ENCODE measurements around the gene SOWAHA.
A peak's percentile ranks its signal among the peaks of the same experiment; 100 is the strongest.

SOWAHA gene

DNA sequence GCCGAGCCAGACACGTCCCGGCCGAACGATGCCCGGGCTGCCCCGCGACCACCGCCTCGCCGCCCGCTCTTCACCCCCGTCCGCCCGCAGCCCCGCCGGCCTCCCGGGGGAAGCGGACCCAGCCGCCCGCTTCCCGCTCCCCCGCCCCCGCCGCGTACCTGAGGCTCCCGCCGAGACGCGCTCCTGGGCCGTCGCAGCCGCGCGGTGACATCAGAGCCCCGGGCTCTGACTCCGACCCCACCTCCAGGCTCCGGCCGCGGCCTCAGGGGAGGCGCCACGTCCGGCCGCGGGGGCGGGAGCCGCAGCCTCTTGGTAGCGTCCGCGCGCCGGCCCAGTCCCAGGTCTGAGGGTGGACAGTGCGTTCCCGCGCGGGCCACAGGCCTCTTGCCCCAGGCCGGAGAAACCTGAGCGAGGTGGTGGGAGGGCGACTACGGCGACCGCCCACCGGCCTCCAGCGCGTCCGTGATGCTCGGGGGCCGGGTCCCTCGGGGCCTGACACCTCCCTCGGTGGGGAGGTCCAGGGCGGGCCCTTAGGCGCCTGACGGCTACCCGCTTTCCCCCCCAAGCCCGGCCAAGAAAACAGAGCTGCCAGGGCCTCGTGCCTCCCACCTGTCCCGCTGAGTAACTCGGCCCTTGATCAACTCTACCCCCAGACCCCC lies 17.5 kb downstream of the SOWAHA start, which contains the start of gene SHROOM1:
TSS of gene SHROOM1 (minus strand) at position 212 of the 659 bp plus-strand sequence. CDS start 4,507 bp downstream, outside the sequence.
- H3K23ac ChIP-seq (ENCODE audit: low read length), result no peak within 1 kb of the TSS
- no peak within 1 kb of the TSS for H3K27ac ChIP-seq (ENCODE audit: low read depth, low read length)
- H3K27me3 ChIP-seq (ENCODE audit: insufficient read depth, low read length, poor library complexity), result peaks cover 17% of the 10 kb centered on the region
- H4K5ac ChIP-seq (ENCODE audit: low read length), result no peak within 1 kb of the TSS
- H3K9ac ChIP-seq (ENCODE audit: low read length), result peak within 1 kb of the TSS; percentile 69
- no peak within 1 kb of the TSS for H3K4ac ChIP-seq (ENCODE audit: low read depth, low read length)
- H3K4me1 ChIP-seq (ENCODE audit: control insufficient read depth, low read depth, low read length), result peaks cover 1% of the 10 kb centered on the region
- H3K79me1 ChIP-seq (ENCODE audit: low read length), result no peaks in the 10 kb centered on the region
- H2BK120ac ChIP-seq (ENCODE audit: low read depth, low read length), result no peak within 1 kb of the TSS
- no peak within 1 kb of the TSS for H2AK5ac ChIP-seq (ENCODE audit: low read length)
- H4K8ac ChIP-seq (ENCODE audit: low read depth, low read length), result no peak within 1 kb of the TSS
- no peaks in the 10 kb centered on the region for H3K79me2 ChIP-seq (ENCODE audit: control insufficient read depth, insufficient read depth, low read length)
- H3K36me3 ChIP-seq (ENCODE audit: control insufficient read depth, insufficient read depth, low read length), result no peaks in the 10 kb centered on the region
- peak within 1 kb of the TSS; percentile 40 for H3K4me3 ChIP-seq (ENCODE audit: low read length)
- H3K18ac ChIP-seq (ENCODE audit: low read length), result peak within 1 kb of the TSS; percentile 40
- DNase-seq, result peak; percentile 69
- WGBS (ENCODE audit: extremely low coverage, insufficient coverage, low lambda C conversion rate), result no CpG with 5 or more reads among the region's 78 CpGs
- H2BK15ac ChIP-seq (replicated peaks; ENCODE audit: low read depth), result no peak within 1 kb of the TSS
- peak within 1 kb of the TSS; percentile 88 for H3K56ac ChIP-seq (ENCODE audit: low read length)
- H3K4me2 ChIP-seq (ENCODE audit: low read length), result peak within 1 kb of the TSS; percentile 45
- H2BK5ac ChIP-seq (ENCODE audit: low read length), result no peak within 1 kb of the TSS

DNA sequence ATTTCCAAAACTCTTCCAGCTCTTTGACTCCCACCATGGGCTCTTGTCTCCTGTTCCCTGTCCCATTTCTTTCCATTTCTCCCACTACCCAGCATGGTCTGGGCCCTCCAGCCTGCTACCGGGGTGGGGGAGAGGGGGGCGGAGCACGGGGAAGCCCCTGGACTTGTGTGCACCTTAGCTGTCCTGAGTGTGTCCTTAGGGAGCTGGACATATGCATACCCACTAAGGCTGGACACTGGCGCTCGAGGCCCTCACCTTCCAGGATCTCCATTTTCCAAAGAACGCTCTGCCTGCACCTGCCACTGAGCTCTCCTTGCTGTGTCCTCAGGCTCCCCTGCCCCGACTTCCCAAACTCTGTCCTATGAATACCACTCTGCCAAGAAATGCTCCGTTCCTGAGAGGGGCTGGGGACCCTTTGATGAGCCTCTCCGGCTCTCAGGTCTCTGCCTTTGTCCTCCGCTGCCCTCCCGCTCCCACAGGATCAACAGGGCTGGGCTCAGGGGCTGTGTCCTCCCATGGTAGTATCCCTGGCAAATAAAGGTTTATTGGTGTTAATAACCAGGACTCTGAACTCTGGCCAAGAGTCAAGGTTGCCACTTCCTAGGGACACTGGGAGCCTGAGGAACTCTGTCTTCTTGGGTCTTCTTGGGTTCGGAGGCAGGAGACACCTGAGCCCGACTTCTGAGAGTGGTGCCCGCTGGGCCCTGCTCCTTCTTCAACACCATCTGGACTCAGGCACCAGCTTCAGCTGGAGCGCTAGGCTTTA lies 18.2 kb downstream of the SOWAHA start:
- Histone ChIP-seq H2BK5ac (ENCODE audit: low read length) (no peak overlapping the region), H2BK120ac (ENCODE audit: low read depth, low read length) (no peak overlapping the region), H3K27ac (ENCODE audit: low read depth, low read length) (no peak overlapping the region), H3K23ac (ENCODE audit: low read length) (no peak overlapping the region), H3K79me1 (ENCODE audit: low read length) (no peaks in the 10 kb centered on the region), H2BK15ac (replicated peaks; ENCODE audit: low read depth) (no peak overlapping the region), H3K56ac (ENCODE audit: low read length) (peak overlapping the region; percentile 88), H3K9ac (ENCODE audit: low read length) (peak overlapping the region; percentile 69), H3K4me2 (ENCODE audit: low read length) (peak overlapping the region; percentile 18), H3K36me3 (ENCODE audit: control insufficient read depth, insufficient read depth, low read length) (no peaks in the 10 kb centered on the region), H3K79me2 (ENCODE audit: control insufficient read depth, insufficient read depth, low read length) (no peaks in the 10 kb centered on the region), H3K4ac (ENCODE audit: low read depth, low read length) (no peak overlapping the region), H4K8ac (ENCODE audit: low read depth, low read length) (no peak overlapping the region), H3K27me3 (ENCODE audit: insufficient read depth, low read length, poor library complexity) (peaks cover 17% of the 10 kb centered on the region), H4K5ac (ENCODE audit: low read length) (no peak overlapping the region), H3K4me1 (ENCODE audit: control insufficient read depth, low read depth, low read length) (peaks cover 1% of the 10 kb centered on the region), H3K18ac (ENCODE audit: low read length) (no peak overlapping the region), H2AK5ac (ENCODE audit: low read length) (no peak overlapping the region), H3K4me3 (ENCODE audit: low read length) (no peak overlapping the region)
- DNase-seq, result no peak
- no CpG with 5 or more reads among the region's 15 CpGs for WGBS (ENCODE audit: extremely low coverage, insufficient coverage, low lambda C conversion rate)

DNA sequence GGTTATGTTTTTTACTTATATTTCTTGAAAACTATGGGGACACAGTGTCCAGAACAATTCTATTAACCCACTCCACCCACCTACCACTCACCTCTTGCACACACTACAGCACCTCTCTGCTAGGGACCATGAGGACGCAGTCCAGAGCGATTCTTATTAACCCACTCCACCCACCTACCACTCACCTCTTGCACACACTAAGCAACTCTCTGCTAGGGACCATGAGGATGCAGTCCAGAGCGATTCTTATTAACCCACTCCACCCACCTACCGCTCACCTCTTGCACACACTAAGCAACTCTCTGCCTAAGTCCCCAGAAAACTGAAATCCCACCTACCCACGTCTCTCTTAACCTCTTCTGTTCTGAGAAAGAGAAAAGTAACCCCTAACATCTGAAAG lies 19.5 kb downstream of the SOWAHA start:
- Histone ChIP-seq H3K27ac (ENCODE audit: low read depth, low read length) (no peak overlapping the region), H3K4me2 (ENCODE audit: low read length) (no peak overlapping the region), H3K4me1 (ENCODE audit: control insufficient read depth, low read depth, low read length) (peaks cover 1% of the 10 kb centered on the region), H3K79me2 (ENCODE audit: control insufficient read depth, insufficient read depth, low read length) (no peaks in the 10 kb centered on the region), H4K8ac (ENCODE audit: low read depth, low read length) (no peak overlapping the region), H3K4ac (ENCODE audit: low read depth, low read length) (no peak overlapping the region), H2BK120ac (ENCODE audit: low read depth, low read length) (no peak overlapping the region), H2BK15ac (replicated peaks; ENCODE audit: low read depth) (no peak overlapping the region), H3K27me3 (ENCODE audit: insufficient read depth, low read length, poor library complexity) (peaks cover 12% of the 10 kb centered on the region), H3K56ac (ENCODE audit: low read length) (no peak overlapping the region), H3K23ac (ENCODE audit: low read length) (no peak overlapping the region), H3K36me3 (ENCODE audit: control insufficient read depth, insufficient read depth, low read length) (no peaks in the 10 kb centered on the region), H3K9ac (ENCODE audit: low read length) (no peak overlapping the region), H3K4me3 (ENCODE audit: low read length) (no peak overlapping the region), H3K79me1 (ENCODE audit: low read length) (no peaks in the 10 kb centered on the region), H3K18ac (ENCODE audit: low read length) (no peak overlapping the region), H2AK5ac (ENCODE audit: low read length) (no peak overlapping the region), H2BK5ac (ENCODE audit: low read length) (no peak overlapping the region), H4K5ac (ENCODE audit: low read length) (no peak overlapping the region)
- no CpG with 5 or more reads among the region's 5 CpGs for WGBS (ENCODE audit: extremely low coverage, insufficient coverage, low lambda C conversion rate)
- no peak for DNase-seq

DNA sequence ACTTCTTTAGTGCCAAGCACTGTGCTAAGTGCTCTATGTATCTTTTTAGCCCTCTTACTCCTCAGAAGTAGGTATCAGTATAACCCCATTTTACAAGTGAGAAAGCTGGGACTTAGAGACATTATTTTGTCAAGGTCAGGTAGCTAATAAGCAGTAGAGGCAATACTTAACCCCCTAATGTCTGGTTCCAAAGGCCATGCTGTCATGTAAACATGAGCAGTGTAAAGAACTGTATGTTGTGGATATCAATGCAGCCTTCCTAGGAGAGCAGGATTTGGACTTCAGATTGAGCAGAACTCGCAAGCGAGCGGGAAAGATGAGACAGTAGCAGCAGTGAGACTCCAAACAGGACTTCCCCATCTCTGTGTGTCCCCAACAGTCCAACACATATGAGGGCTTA lies 21.0 kb downstream of the SOWAHA start:
- Histone ChIP-seq H3K56ac (ENCODE audit: low read length) (no peak overlapping the region), H3K36me3 (ENCODE audit: control insufficient read depth, insufficient read depth, low read length) (no peaks in the 10 kb centered on the region), H3K79me1 (ENCODE audit: low read length) (no peaks in the 10 kb centered on the region), H3K79me2 (ENCODE audit: control insufficient read depth, insufficient read depth, low read length) (no peaks in the 10 kb centered on the region), H3K27me3 (ENCODE audit: insufficient read depth, low read length, poor library complexity) (peaks cover 2% of the 10 kb centered on the region), H4K8ac (ENCODE audit: low read depth, low read length) (no peak overlapping the region), H2BK120ac (ENCODE audit: low read depth, low read length) (no peak overlapping the region), H2BK15ac (replicated peaks; ENCODE audit: low read depth) (no peak overlapping the region), H2AK5ac (ENCODE audit: low read length) (no peak overlapping the region), H3K4me3 (ENCODE audit: low read length) (no peak overlapping the region), H2BK5ac (ENCODE audit: low read length) (no peak overlapping the region), H3K27ac (ENCODE audit: low read depth, low read length) (no peak overlapping the region), H3K23ac (ENCODE audit: low read length) (no peak overlapping the region), H3K4me1 (ENCODE audit: control insufficient read depth, low read depth, low read length) (peaks cover 1% of the 10 kb centered on the region), H3K4ac (ENCODE audit: low read depth, low read length) (no peak overlapping the region), H3K18ac (ENCODE audit: low read length) (no peak overlapping the region), H4K5ac (ENCODE audit: low read length) (no peak overlapping the region), H3K9ac (ENCODE audit: low read length) (no peak overlapping the region), H3K4me2 (ENCODE audit: low read length) (no peak overlapping the region)
- no CpG with 5 or more reads among the region's 3 CpGs for WGBS (ENCODE audit: extremely low coverage, insufficient coverage, low lambda C conversion rate)
- DNase-seq, result no peak

DNA sequence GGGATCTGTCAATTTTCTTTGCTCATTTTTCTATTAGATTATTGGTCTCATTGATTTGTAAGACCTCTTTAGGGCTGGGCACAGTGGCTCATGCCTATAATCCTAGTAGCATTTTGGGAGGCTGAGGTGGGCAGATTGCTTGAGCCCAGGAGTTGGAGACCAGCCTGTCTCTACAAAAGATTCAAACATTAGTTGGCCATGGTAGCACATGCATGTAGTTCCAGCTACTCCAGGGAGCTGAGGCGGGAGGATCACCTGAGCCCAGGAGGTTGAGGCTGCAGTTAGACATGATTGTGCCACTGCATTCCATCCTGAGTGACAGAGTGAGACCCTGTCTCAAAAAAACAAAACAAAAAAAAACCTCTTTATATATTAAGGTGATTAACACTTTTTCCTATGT lies 23.8 kb downstream of the SOWAHA start:
- no peak overlapping the region for H2BK5ac ChIP-seq (ENCODE audit: low read length)
- no peaks in the 10 kb centered on the region for H3K79me2 ChIP-seq (ENCODE audit: control insufficient read depth, insufficient read depth, low read length)
- H2BK120ac ChIP-seq (ENCODE audit: low read depth, low read length), result no peak overlapping the region
- no peak overlapping the region for H3K56ac ChIP-seq (ENCODE audit: low read length)
- no peak overlapping the region for H3K4me2 ChIP-seq (ENCODE audit: low read length)
- no peak overlapping the region for H3K4ac ChIP-seq (ENCODE audit: low read depth, low read length)
- DNase-seq, result no peak
- H4K5ac ChIP-seq (ENCODE audit: low read length), result no peak overlapping the region
- H3K9ac ChIP-seq (ENCODE audit: low read length), result no peak overlapping the region
- no peak overlapping the region for H3K18ac ChIP-seq (ENCODE audit: low read length)
- H3K27ac ChIP-seq (ENCODE audit: low read depth, low read length), result no peak overlapping the region
- H3K4me1 ChIP-seq (ENCODE audit: control insufficient read depth, low read depth, low read length), result no peaks in the 10 kb centered on the region
- H2BK15ac ChIP-seq (replicated peaks; ENCODE audit: low read depth), result no peak overlapping the region
- H3K4me3 ChIP-seq (ENCODE audit: low read length), result no peak overlapping the region
- H3K79me1 ChIP-seq (ENCODE audit: low read length), result no peaks in the 10 kb centered on the region
- H3K23ac ChIP-seq (ENCODE audit: low read length), result no peak overlapping the region
- no peaks in the 10 kb centered on the region for H3K27me3 ChIP-seq (ENCODE audit: insufficient read depth, low read length, poor library complexity)
- no peaks in the 10 kb centered on the region for H3K36me3 ChIP-seq (ENCODE audit: control insufficient read depth, insufficient read depth, low read length)
- no peak overlapping the region for H4K8ac ChIP-seq (ENCODE audit: low read depth, low read length)
- no CpG with 5 or more reads among the region's 1 CpG for WGBS (ENCODE audit: extremely low coverage, insufficient coverage, low lambda C conversion rate)
- H2AK5ac ChIP-seq (ENCODE audit: low read length), result no peak overlapping the region
